SHP77 treated with DMSO at 0.1 percent for 48 hours (cell line): Measurements from ENCODE around the gene HAUS8.
A peak's percentile ranks its signal among the peaks of the same experiment; 100 is the strongest.
"Not testable (repeated sequence)": the region's sequence is repeated elsewhere in the genome, so short reads cannot be mapped to it uniquely, and the experiment has no call there.

Source experiments
- DNase-seq: peaks from one replicate; lab custom pipeline; 2025; lab: John Stamatoyannopoulos, UW

HAUS8 gene

DNA sequence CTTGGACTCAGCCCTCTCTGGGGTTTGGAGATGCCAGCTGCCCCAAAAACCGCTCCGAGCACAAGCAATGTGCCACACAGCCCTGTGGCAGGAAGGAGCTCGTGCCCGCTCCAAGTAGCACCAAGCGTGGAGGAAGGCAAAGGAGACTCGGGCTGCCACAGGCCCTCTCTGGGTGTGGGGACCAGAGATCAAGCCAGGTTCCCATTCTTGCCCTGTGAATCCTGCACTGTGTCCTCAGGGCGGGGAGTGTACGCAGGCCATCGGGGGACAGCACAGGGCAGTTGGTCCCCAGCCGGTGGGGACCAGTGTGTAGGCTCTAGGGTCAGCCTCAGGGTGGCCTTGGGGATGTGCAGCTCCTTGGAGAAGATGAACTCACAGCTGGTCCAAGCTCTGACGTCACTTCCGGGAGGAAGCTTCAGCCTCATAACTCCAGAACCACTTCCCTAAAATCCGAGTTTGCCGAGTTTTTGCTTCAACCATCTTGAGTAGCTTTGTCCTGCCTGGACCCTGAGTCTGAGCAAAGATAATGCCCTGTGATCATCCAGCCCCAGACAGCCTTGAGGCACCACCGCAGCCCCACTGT lies 39.3 kb downstream of the HAUS8 start:
- no peak for DNase-seq

- no peak for DNase-seq
These were observed 43.5 kb downstream of the HAUS8 start for GRCh38 chr19:17031741-17032140.

DNA sequence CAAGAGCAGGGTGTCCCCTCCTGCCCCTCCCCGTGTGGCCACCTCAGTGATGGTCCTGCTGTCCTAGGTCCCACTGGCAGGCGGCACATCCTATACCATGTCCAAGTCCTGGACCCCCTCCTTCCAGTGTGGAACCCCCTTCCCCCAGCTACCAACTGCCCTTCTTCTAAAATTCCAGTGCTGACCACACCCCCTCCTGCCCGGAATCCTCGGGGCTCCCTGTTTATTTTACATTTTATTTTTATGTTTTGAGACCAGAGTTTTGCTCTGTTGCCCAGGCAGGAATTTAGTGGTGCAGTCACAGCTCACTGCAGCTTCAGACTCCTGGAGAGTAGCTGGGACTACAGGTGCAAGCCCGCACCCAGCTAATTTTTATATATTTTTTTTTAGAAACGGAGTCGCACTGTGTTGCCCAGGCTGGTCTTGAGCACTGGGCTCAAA lies 47.7 kb downstream of the HAUS8 start:
- DNase-seq, result no peak

- no peak for DNase-seq
These were observed 48.3 kb downstream of the HAUS8 start, which contains the start of gene CPAMD8 for GRCh38 chr19:17026706-17027534. Gene CPAMD8, minus strand, starts transcription at chr19:17026810. Its CDS starts 168 bp downstream, at chr19:17026642.

GRCh38 chr19:17025991-17026658 lies 49.1 kb downstream of the HAUS8 start:
- no peak for DNase-seq

GRCh38 chr19:17025361-17025760 lies 49.9 kb downstream of the HAUS8 start:
- DNase-seq, result no peak

GRCh38 chr19:17024941-17025340 lies 50.3 kb downstream of the HAUS8 start:
- not testable (repeated sequence) for DNase-seq

DNA sequence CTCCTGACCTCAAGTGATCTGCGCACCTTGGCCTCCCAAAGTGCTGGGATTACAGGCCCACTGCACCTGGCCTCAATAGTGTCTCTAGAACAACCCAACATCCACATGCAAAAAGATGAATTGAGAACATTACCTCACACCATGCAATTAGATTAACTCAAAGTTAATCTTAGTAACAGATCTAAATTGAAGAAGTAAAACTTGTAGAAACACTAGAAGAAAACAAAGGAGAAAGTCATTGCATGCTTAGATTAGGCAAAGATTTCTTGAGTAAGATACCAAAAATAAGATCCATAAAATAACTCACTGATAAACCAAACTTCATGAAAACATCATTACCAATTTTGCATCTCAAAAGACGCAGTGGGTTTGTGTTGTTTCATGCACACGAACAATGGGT lies 51.4 kb downstream of the HAUS8 start:
- DNase-seq, result no peak

DNA sequence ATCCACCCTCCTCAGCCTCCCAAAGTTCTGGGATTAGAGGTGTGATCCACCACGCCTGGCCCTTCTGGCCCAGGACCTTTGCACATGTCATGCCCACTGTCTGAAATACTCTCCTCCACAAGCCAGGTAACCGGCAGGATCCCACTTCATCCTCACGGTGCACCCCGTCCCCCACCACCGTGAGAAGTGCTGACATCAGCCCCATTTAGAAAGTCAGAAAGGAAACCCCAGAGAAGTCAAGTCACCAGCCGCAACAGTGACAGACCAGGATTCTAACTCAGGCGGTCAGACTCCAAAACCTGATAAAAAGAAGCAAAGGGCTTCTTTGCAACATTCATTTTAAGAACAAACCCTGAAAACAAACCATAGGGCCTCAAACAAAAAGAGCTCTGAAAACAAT lies 52.5 kb downstream of the HAUS8 start:
- DNase-seq, result no peak

- DNase-seq, result no peak
These were observed 53.3 kb downstream of the HAUS8 start for GRCh38 chr19:17021793-17022590.

DNA sequence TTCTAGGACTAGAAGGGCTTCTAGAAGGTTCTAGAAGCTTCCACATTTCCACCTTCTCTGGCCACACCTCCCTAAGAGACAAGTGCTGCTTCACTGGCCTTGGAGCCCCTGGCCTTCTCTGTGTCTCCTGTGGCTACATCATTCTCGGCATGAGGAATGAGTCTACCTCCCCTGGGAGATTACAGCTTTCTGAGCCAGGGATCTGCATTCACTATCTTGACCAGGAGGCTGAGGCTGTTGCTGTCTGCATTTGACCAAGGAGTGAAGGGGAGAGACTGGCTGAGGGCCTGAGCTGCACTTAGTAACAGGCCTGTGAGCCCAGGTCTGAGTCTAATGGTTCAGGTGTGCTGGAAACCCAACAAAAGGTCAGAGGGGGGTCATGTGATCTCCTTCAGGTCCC lies 53.9 kb downstream of the HAUS8 start:
- no peak for DNase-seq

GRCh38 chr19:17020823-17021222 lies 54.4 kb downstream of the HAUS8 start:
- no peak for DNase-seq

DNA sequence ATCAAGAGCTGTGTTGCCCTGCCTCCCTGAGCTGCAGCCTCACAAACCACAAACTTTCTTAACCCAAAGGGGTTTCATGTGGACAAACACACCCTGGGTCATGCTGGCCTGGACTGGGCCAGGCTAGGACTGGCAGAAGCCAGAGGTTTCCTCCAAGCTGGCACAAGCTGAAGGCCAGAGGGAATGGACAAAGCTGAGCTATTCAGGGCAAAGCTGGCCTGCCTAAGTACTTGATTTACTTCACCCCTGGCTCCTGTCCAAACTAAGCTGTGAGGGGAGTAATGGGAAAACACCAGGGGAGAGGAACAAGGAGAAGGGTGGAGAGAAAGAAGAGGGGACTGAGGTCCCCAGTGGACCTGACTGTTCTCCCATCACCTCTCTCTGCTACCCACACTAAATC lies 54.9 kb downstream of the HAUS8 start:
- DNase-seq, result peak; percentile 6

DNA sequence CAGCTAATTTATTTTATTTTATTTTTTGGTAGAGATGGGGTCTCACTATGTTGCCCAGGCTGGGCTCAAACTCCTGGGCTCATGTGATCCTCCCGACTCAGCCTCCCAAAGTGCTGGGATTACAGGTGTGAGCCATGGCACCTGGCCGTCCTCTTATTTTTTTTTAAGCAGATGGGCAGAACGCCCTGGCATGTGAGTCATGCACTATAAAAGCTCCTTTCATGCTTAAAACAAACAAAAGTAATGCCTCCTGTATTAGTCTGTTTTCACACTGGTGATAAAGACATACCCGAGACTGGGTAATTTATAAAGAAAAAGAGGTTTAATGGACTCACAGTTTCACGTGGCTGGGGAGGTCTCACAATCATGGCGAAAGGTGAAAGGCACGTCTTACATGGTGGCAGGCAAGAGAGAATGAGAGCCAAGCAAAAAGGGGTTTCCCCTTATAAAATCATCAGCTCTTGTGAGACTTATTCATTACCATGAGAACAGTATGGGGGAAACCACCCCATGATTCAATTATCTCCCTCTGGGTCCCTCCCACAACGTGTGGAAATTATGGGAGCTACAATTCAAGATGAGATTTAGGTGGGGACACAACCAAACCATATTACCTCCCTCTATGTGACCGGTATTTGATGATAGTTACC lies 60.9 kb downstream of the HAUS8 start:
- DNase-seq, result not testable (repeated sequence)

DNA sequence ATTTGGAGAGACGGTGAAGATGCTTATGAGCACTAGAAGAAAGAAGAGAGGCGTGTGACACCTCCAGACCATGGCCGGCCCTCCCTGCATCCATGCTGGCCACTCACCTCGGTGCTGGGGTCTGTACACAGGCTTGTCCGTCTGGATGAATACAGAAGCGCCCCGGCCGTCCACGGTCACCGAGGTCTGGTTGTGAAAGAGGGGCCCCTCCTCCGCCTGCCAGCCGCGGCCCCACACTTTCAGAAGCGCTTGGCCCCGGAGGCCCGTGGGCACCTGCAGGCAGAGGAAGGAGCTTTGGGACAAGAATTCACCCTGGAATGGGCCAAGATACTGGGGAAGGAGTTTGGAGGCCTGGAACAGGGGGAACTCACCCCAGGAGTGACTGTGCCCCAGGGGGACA lies 63.8 kb downstream of the HAUS8 start:
- no peak for DNase-seq

- no peak for DNase-seq
These were observed 68.7 kb downstream of the HAUS8 start for GRCh38 chr19:17006579-17006978.

DNA sequence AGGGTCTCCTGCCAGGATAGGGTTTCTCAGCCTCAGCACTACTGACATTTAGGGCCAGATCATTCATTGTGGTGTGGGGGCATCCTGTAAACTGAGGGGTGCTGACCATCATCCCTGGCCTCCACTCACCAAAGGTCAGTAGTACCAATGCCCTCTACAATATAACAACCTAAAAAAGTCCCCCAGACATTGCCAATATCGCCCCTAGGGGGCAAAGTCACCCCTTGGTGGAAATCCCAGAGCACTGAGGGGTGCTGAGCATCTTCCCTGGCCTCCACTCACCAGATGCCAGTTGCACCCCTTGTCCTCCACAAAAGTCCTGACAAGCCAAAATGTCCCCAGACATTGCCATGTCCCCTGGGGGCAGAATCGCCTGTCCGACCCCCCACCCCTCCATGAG lies 70.3 kb downstream of the HAUS8 start:
- DNase-seq, result no peak

GRCh38 chr19:17004386-17004785 lies 70.9 kb downstream of the HAUS8 start:
- no peak for DNase-seq

DNA sequence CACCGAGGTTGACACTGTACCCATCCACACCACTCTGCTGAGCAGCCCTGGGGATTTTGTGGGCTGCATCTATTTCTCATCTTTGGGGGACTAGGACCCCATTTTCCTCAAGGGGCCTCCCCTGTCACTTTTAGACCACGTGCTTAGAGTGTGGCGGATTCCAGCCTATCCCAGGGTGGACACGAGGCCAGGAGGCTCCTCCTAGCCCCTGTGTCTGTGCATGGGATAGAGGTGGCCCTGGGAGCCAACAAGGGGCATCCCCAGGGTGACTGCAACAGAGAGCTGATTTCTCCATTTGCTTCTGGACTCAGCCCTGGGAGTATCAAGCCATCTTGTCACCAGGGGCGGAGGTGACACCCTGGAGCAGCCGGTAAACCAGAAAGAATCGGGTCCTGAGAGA lies 72.8 kb downstream of the HAUS8 start:
- no peak for DNase-seq

- DNase-seq, result no peak
These were observed 73.6 kb downstream of the HAUS8 start for GRCh38 chr19:17001603-17002183.
